ENCODE measurements around the gene CPTP.

- TF ChIP-seq POLR2A (IDR thresholded peaks at IDR 0.05; ENCODE audit: low read length) (no peak), GATA1 (IDR thresholded peaks at IDR 0.05; ENCODE audit: low read depth, low read length) (no peak)
These were observed 42.9 kb upstream of the CPTP start for GRCh38 chr1:1281533-1282321.

Data from erythroblast (primary cell).